GM19025 (cell line): ENCODE data around the gene KCTD10.

Source experiments
- ATAC-seq: cut with Tn5 transposase; IDR thresholded peaks from one replicate; pipeline ENCODE4 v1.9.1; 2021; ENCODE audit warnings: mild to moderate bottlenecking, low read depth, moderate library complexity; ENCODE audit not compliant: unreplicated experiment

KCTD10 gene

GRCh38 chr12:109477185-109477962 lies at the start of gene KCTD10, which contains the start of gene UBE3B:
TSS of gene KCTD10 (minus strand) at chr12:109477300. CDS start at chr12:109477262, 38 bp downstream.
TSS of gene UBE3B (plus strand) at chr12:109477634. CDS start at chr12:109483552, 5,918 bp downstream.
- peak; percentile 88 for ATAC-seq

GRCh38 chr12:109525279-109525585 lies 48.1 kb upstream of the KCTD10 start:
- no peak for ATAC-seq

- ATAC-seq = no peak
Measured at GRCh38 chr12:109524466-109525278, 47.6 kb upstream of the KCTD10 start.

- ATAC-seq = no peak
Measured at GRCh38 chr12:109523504-109523903, 46.4 kb upstream of the KCTD10 start.

GRCh38 chr12:109523071-109523470 lies 46.0 kb upstream of the KCTD10 start:
- ATAC-seq = no peak

- ATAC-seq = no peak
Measured at GRCh38 chr12:109521831-109522230, 44.7 kb upstream of the KCTD10 start.

GRCh38 chr12:109519787-109520186 lies 42.7 kb upstream of the KCTD10 start:
- ATAC-seq = no peak

- no peak for ATAC-seq
Measured at GRCh38 chr12:109518820-109519665, 41.9 kb upstream of the KCTD10 start.

GRCh38 chr12:109517619-109518018 lies 40.5 kb upstream of the KCTD10 start:
- ATAC-seq = no peak

- no peak for ATAC-seq
Measured at GRCh38 chr12:109513977-109514376, 36.9 kb upstream of the KCTD10 start.

GRCh38 chr12:109513051-109513450 lies 36.0 kb upstream of the KCTD10 start:
- no peak for ATAC-seq

GRCh38 chr12:109512608-109513007 lies 35.5 kb upstream of the KCTD10 start:
- no peak for ATAC-seq

GRCh38 chr12:109510196-109510595 lies 33.1 kb upstream of the KCTD10 start:
- no peak for ATAC-seq

GRCh38 chr12:109504068-109504467 lies 27.0 kb upstream of the KCTD10 start:
- no peak for ATAC-seq

GRCh38 chr12:109503611-109504010 lies 26.5 kb upstream of the KCTD10 start:
- ATAC-seq = no peak

GRCh38 chr12:109502332-109502731 lies 25.2 kb upstream of the KCTD10 start:
- no peak for ATAC-seq

- no peak for ATAC-seq
Measured at GRCh38 chr12:109501299-109501698, 24.2 kb upstream of the KCTD10 start.

- ATAC-seq = no peak
Measured at GRCh38 chr12:109500406-109501185, 23.5 kb upstream of the KCTD10 start.

GRCh38 chr12:109497675-109498074 lies 20.6 kb upstream of the KCTD10 start:
- ATAC-seq = no peak

- ATAC-seq = no peak
Measured at GRCh38 chr12:109496306-109496705, 19.2 kb upstream of the KCTD10 start.
